ENCODE data around the gene STARD3.

Gene STARD3

GRCh38 chr17:39617446-39618245, 19.3 kb upstream of the STARD3 start:
- peak overlapping the region; percentile 66 for H3K4me3 ChIP-seq (ENCODE audit: low read length)

GRCh38 chr17:39618246-39618913, 18.6 kb upstream of the STARD3 start:
- no peak for DNase-seq (ENCODE audit: low read depth)
- no peak for TF ChIP-seq CTCF (conservative IDR thresholded peaks at IDR 0.05; ENCODE audit: low read depth, low read length)
- H3K4me3 ChIP-seq (ENCODE audit: low read length): peak overlapping the region; percentile 66

More at GRCh38 chr17:39617446-39618245, 19.3 kb upstream of the STARD3 start:
- no peak for TF ChIP-seq CTCF (conservative IDR thresholded peaks at IDR 0.05; ENCODE audit: low read depth, low read length)
- no peak for DNase-seq (ENCODE audit: low read depth)

GRCh38 chr17:39618956-39619785, 17.8 kb upstream of the STARD3 start:
- TF ChIP-seq CTCF (conservative IDR thresholded peaks at IDR 0.05; ENCODE audit: low read depth, low read length): no peak
- DNase-seq (ENCODE audit: low read depth): no peak
- no peak overlapping the region for H3K4me3 ChIP-seq (ENCODE audit: low read length)

GRCh38 chr17:39619786-39620101, 17.2 kb upstream of the STARD3 start:
- no peak for DNase-seq (ENCODE audit: low read depth)
- no peak overlapping the region for H3K4me3 ChIP-seq (ENCODE audit: low read length)
- no peak for TF ChIP-seq CTCF (conservative IDR thresholded peaks at IDR 0.05; ENCODE audit: low read depth, low read length)

GRCh38 chr17:39621523-39622379, 15.2 kb upstream of the STARD3 start:
- peak; percentile 100 for TF ChIP-seq CTCF (conservative IDR thresholded peaks at IDR 0.05; ENCODE audit: low read depth, low read length)
- H3K4me3 ChIP-seq (ENCODE audit: low read length): no peak overlapping the region
- no peak for DNase-seq (ENCODE audit: low read depth)

- no peak for TF ChIP-seq CTCF (conservative IDR thresholded peaks at IDR 0.05; ENCODE audit: low read depth, low read length)
- no peak for DNase-seq (ENCODE audit: low read depth)
- H3K4me3 ChIP-seq (ENCODE audit: low read length): no peak overlapping the region
These were observed 14.5 kb upstream of the STARD3 start for GRCh38 chr17:39622380-39623006.
